Heart right ventricle (tissue), 16 donors: ENCODE results near the gene WDR87. TPM values are rescaled to one million over a fixed set of nuclear protein-coding genes. Genes with fewer than 3 reads are reported as not detected.
A peak's percentile ranks its signal among the peaks of the same experiment; 100 is the strongest.

Experiments used
- ATAC-seq, 8 donors: fragments of 200-7000 bp; cut with Tn5 transposase; one replicate each; pipeline ENCODE4 v1.9.1; 2020; ENCODE audit warnings: mild to moderate bottlenecking in 8 of 8, moderate library complexity in 8 of 8, moderate number of reproducible peaks in 1 of 8
- DNase-seq, 2 donors: peaks; one replicate each; pipeline ENCODE4 v3.0.0-alpha.2; 2020
- H3K27ac ChIP-seq, 10 donors: fragments of 200-600 bp; sonication (generic) in 2 of 10; one replicate each; pipeline versions ENCODE4 v1.5.0 to v1.8.0; 2020 to 2022; ENCODE audit warnings: mild to moderate bottlenecking in 3 of 10
- H3K27me3 ChIP-seq, 7 donors: fragments of 200-600 bp; one replicate each; pipeline ENCODE4 v1.8.0; 2021 to 2022; ENCODE audit warnings: mild to moderate bottlenecking in 2 of 7
- H3K36me3 ChIP-seq, 9 donors: fragments of 200-600 bp; sonication (generic) in 1 of 9; one replicate each; pipeline versions ENCODE4 v1.5.0 to v1.8.0; 2020 to 2022; ENCODE audit warnings: mild to moderate bottlenecking in 2 of 9
- H3K4me1 ChIP-seq, 9 donors: fragments of 200-600 bp; sonication (generic) in 1 of 9; one replicate each; pipeline versions ENCODE4 v1.5.0 to v1.8.0; 2020 to 2022; ENCODE audit warnings: mild to moderate bottlenecking in 4 of 9
- H3K4me3 ChIP-seq, 10 donors: fragments of 200-600 bp; sonication (generic) in 2 of 10; one replicate each; pipeline versions ENCODE4 v1.5.0 to v1.8.0; 2020 to 2022; ENCODE audit warnings: mild to moderate bottlenecking in 7 of 10, moderate library complexity in 2 of 10
- H3K9me3 ChIP-seq, 11 donors: fragments of 200-600 bp in 10 of 11; sonication (generic) in 2 of 11; one replicate each; pipeline versions ENCODE4 v1.5.0 to v1.8.0; 2013 to 2022; ENCODE audit warnings: mild to moderate bottlenecking in 2 of 11, control low read depth in 1 of 11, moderate library complexity in 1 of 11
- CTCF ChIP-seq, 9 donors: fragments of 200-600 bp; sonication (generic) in 2 of 9; IDR thresholded peaks; one replicate each; pipeline versions ENCODE4 v1.5.0 to v1.8.0; 2021 to 2022; ENCODE audit warnings: antibody characterized with exemption in 9 of 9, mild to moderate bottlenecking in 5 of 9, moderate library complexity in 1 of 9
- WGBS, 2 donors: extraction: QIAGEN DNeasy Blood & Tissue Kit; methylation state at CpG; one replicate each; pipeline ENCODE4 v1.1.7; 2013; ENCODE audit warnings: inconsistent platforms in 1 of 2; 5-methylcytosine and 5-hydroxymethylcytosine counted together
- intact Hi-C, 10 donors: fragments of 100-400 bp; cut with DNase I; formaldehyde crosslinking; loops; one replicate each; pipeline versions ENCODE4 v1.11.1 to v1.14.2; 2022
- polyA plus RNA-seq, 2 donors: library from polyadenylated mRNA; stranded (reverse); fragments of 200-250 nt; gene quantifications; one replicate each; pipeline ENCODE4 v1.2.3, GENCODE V29; 2013
- total RNA-seq, 10 donors: library from RNA; stranded (reverse); fragmentation: NEBNext Ultra II Directional in 3 of 10; extraction: Animal tissue kit (Norgen Biotek cat#: 25700) in 3 of 10; gene quantifications; one replicate each; pipeline versions ENCODE4 v1.2.1 to v1.2.4, GENCODE V29; 2021 to 2023
- donor health status: Arrhythmogenic right ventricular cardiomyopathy.
- donor health status: ischemic (EF 13 %, LVEDD 7.1; RV severe dilation, severe dysfunction).
- donor health status: healthy with polysubstance abuse.
- donor health status: DM: no; HTN: yes; CAD: no.
- donor health status: DM: no; HTN: no; CAD: no.
- donor health status: ischemic (EF 25% LVEDD 6.9; RV normal size, moderate dysfunction).
- donor health status: ischemic (EF 25% LVEDD 5.7; RV mildly dilated, moderate dysfunction).
- donor health status: healthy.
- donor health status: DM: yes; HTN: yes; CAD: no.
- donor health status: Ischemic cardiomyopathy.
- donor health status: ischemic (EF 35%, LVEDD 5.7; RV mildly dilated, moderate dysfunction).
- donor health status: nonischemic (EF 11% LVEDD 7.7; RV severe dilation, severe dysfunction).
- donor health status: DM: yes; HTN: yes; CAD: no.
- donor health status: PGD.
- donor health status: ischemic (EF 29% LVEDD 5.4; RV normal size, mild dysfunction).
- donor health status: nonischemic (EF 23%, LVEDD 6.1; RV moderate dilation, normal function).

Gene WDR87
- total and polyA plus RNA-seq, 12 donors, result 0.04 TPM; not detected in 11

DNA sequence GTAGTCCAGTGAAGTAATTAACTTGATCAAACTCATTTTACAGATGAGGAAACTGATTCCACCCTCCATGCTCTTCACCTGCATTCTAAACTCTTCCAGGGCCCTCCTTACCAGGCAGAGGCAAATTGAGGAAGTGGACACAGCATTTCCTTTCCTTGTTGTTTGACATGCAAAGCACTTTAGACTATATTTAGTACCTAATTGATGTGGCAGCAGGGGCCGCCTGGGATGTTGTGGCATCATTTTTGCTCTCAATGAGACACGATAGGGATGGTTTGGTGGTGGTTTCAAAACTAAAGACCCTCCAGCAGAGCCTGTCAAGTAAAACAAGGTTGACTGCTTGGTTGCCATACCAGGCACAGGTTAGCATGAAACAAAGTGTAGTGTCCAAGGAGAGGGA, 8.5 kb upstream of the WDR87 start:
- Histone ChIP-seq H3K36me3 (no peaks in the 10 kb centered on the region), H3K9me3 (no peaks in the 10 kb centered on the region), H3K4me3 (no peak overlapping the region), H3K27me3 (no peaks in the 10 kb centered on the region), H3K27ac (no peak overlapping the region), H3K4me1 (peaks cover 0 to 12% (median 0%) of the 10 kb centered on the region in 9 donors)
- no peak for DNase-seq
- ATAC-seq, result no peak
- intact Hi-C loops, result loop anchor here in 1 of 10 donors (5.0 kb wide), 1 partner anchor 87 kb away; no protein-coding TSS in a partner anchor
- WGBS, 2 donors, result 25 to 49% methylated on average over 2 of the region's 2 CpGs
- no peak for TF ChIP-seq CTCF (IDR thresholded peaks at IDR 0.05)

- DNase-seq (no peak), ATAC-seq (no peak)
- WGBS, 2 donors, result 73 to 81% methylated on average over 6 of the region's 6 CpGs
- Histone ChIP-seq H3K27ac (no peak overlapping the region), H3K27me3 (no peaks in the 10 kb centered on the region), H3K36me3 (no peaks in the 10 kb centered on the region), H3K4me1 (peaks cover 4 to 26% (median 18%) of the 10 kb centered on the region in 9 donors), H3K4me3 (no peak overlapping the region), H3K9me3 (no peaks in the 10 kb centered on the region)
- no peak for TF ChIP-seq CTCF (IDR thresholded peaks at IDR 0.05)
- intact Hi-C loops, result loop anchor here (5.0 to 10.0 kb wide), 10 partner anchors 93 to 428 kb away; partner anchors contain the start of genes CATSPERG (in 3 of the 10) and DPF1 (in 2 of the 10)
These were observed 3.3 kb upstream of the WDR87 start for GRCh38 chr19:37909661-37910199.

GRCh38 chr19:37907735-37908455, 1.5 kb upstream of the WDR87 start:
- no peaks in the 10 kb centered on the region for H3K36me3 ChIP-seq
- H3K9me3 ChIP-seq, result no peaks in the 10 kb centered on the region
- WGBS, 2 donors, result 27 to 30% methylated on average over 13 of the region's 13 CpGs
- peaks cover 4 to 24% (median 18%) of the 10 kb centered on the region in 9 donors for H3K4me1 ChIP-seq
- ATAC-seq (no peak), DNase-seq (no peak)
- H3K27me3 ChIP-seq, result no peaks in the 10 kb centered on the region
- peak overlapping the region in 4 of 10 donors; percentile 73 to 88 (median 82) for H3K27ac ChIP-seq
- TF ChIP-seq CTCF (IDR thresholded peaks at IDR 0.05), result no peak
- H3K4me3 ChIP-seq, result peak overlapping the region; percentile 63 to 99 (median 88)
- intact Hi-C loops, result loop anchor here (5.0 to 10.0 kb wide), 10 partner anchors 94 to 429 kb away; partner anchors contain the start of genes CATSPERG (in 3 of the 10) and DPF1 (in 2 of the 10)

DNA sequence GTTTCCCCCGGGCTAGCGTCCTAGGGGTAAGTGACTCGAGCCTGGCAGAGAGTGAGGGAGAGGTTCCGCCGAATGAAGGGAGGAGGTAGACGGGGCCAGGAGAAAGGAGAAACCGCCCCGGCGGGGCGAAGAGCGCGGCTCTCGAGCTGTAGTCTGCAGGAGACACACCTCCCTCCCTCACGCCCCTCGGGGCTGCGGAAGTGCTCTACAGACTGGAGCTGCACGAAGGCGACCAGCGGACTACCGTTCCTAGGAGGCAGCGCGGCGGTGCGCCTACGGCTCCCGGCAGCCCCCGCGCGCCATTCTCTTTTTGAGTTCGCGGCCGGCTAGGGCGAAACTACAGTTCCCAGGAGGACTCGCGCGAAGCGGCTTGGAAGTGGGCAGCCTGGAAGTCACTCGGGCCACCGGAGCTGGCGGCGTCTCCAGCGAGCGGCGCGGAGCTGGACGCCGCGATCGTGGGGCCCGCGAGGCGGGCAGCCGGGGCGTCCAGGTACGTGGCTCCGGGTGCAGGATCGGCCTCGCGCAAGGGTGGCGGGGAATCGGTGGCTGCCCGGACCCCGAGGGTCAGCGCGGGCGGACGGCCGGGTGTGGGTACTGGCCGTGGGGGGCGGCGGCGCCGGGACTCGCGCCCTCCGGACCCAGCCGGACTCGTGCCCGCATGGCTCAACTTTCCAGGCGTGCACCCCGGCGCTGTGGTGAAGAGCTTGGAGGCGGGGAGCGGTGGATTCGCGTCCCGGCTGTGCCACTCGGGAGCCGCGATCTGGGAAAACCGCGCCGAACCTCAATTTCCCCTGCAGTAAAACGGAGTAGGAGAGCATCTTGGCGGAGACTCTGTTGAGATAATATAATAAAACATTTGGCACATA, 708 bp upstream of the WDR87 start, which contains the start of gene SIPA1L3:
Gene SIPA1L3, plus strand, starts transcription at position 340 of the 866 bp plus-strand sequence. CDS start 174,358 bp downstream, outside the sequence.
- Histone ChIP-seq H3K4me3 (peak within 1 kb of the TSS; percentile 63 to 99 (median 88)), H3K27me3 (no peaks in the 10 kb centered on the region), H3K9me3 (no peaks in the 10 kb centered on the region), H3K4me1 (peaks cover 4 to 24% (median 18%) of the 10 kb centered on the region in 9 donors), H3K27ac (peak within 1 kb of the TSS in 9 of 10 donors; percentile 64 to 88 (median 78)), H3K36me3 (no peaks in the 10 kb centered on the region)
- 0% methylated on average over 95 of the region's 95 CpGs for WGBS, 2 donors
- ATAC-seq, result peak; percentile 98 to 100 (median 99)
- TF ChIP-seq CTCF (IDR thresholded peaks at IDR 0.05), result peak in 2 of 9 donors; percentile 9 to 16
- DNase-seq, result peak; percentile 94
- intact Hi-C loops, result loop anchor here (5.0 to 10.0 kb wide), 10 partner anchors 95 to 430 kb away; partner anchors contain the start of genes CATSPERG (in 3 of the 10) and DPF1 (in 2 of the 10)
